HepG2 (cell line): Measurements from ENCODE around the gene CHST14. TPM values are rescaled to one million over a fixed set of nuclear protein-coding genes. Genes with fewer than 3 reads are reported as not detected.

Experiments
- ATAC-seq: fragments of 200-7000 bp; cut with Tn5 transposase; 3 replicates; pipeline ENCODE4 v1.9.1; 2020; ENCODE audit warnings: mild to moderate bottlenecking, moderate library complexity
- BruUV-seq: library from RNA; stranded (reverse); fragments of 400-500 nt; replicated peaks from 2 replicates; lab custom pipeline; 2021; lab: Mats Ljungman, UMichigan
- CTCF ChIA-PET: fragments of 300-600 bp; formaldehyde crosslinking; extraction: SDS; loops from one replicate; lab custom pipeline; 2021; ENCODE audit warnings: low total read pairs, inconsistent platforms, low intra/inter-chr PET ratio; lab: Yijun Ruan, JAX
- POLR2A ChIA-PET: fragments of 350-600 bp; sonication (Branson Sonifier 250); formaldehyde crosslinking; loops from one replicate; lab custom pipeline; 2020; ENCODE audit warnings: antibody characterized with exemption, inconsistent platforms; lab: Yijun Ruan, JAX
- DNase-seq: peaks from one replicate; pipeline ENCODE4 v3.0.0-alpha.2; 2015; ENCODE audit warnings: low spot score
- FAIRE-seq: peaks from 3 replicates; lab custom pipeline; 2011; peaks lifted over from hg19 to GRCh38; lab: Jason Lieb, UNC
- H2AFZ ChIP-seq: one replicate; pipeline ENCODE4 v1.6.1; 2011; ENCODE audit warnings: low read length, inconsistent platforms
- H3K27ac ChIP-seq: fragments of 300-600 bp; 3 replicates; pipeline ENCODE4 v1.8.0; 2011; ENCODE audit warnings: mixed run types, mild to moderate bottlenecking, mixed read lengths, low read length, inconsistent platforms; ENCODE audit not compliant: insufficient read depth; ENCODE audit errors: extremely low read length
- H3K27me3 ChIP-seq, 2 experiments: fragments of 200-600 bp in 1 of 2; 2 replicates in 1 of 2; 3 replicates in 1 of 2; pipeline versions ENCODE4 v1.6.0 to v1.8.0; 2011; ENCODE audit warnings: low read length in 2 of 2, mild to moderate bottlenecking in 2 of 2, moderate library complexity in 2 of 2, inconsistent platforms in 1 of 2; ENCODE audit not compliant: insufficient read depth in 2 of 2, control insufficient read depth in 1 of 2
- H3K36me3 ChIP-seq, 2 experiments: fragments of 200-600 bp in 1 of 2; replicated peaks in 1 of 2; 2 replicates in 1 of 2; 3 replicates in 1 of 2; pipeline versions ENCODE4 v1.5.1 to v1.8.0; 2011; ENCODE audit warnings: low read length in 2 of 2, inconsistent platforms in 1 of 2; ENCODE audit not compliant: insufficient read depth in 2 of 2, control insufficient read depth in 1 of 2
- H3K4me1 ChIP-seq: 2 replicates; pipeline ENCODE4 v1.5.1; 2012; ENCODE audit warnings: low read length, inconsistent platforms; ENCODE audit not compliant: insufficient read depth
- H3K4me2 ChIP-seq: 2 replicates; pipeline ENCODE4 v1.6.0; 2011; ENCODE audit warnings: low read depth, low read length, inconsistent platforms
- H3K4me3 ChIP-seq, 3 experiments: fragments of 200-600 bp in 1 of 3; sonication (generic), shearing (Covaris generic) in 1 of 3; replicated peaks in 1 of 3; 2 replicates each; pipeline ENCODE4 v1.5.1; 2011 to 2016; ENCODE audit warnings: low read length in 3 of 3, inconsistent platforms in 2 of 3, low read depth in 2 of 3, mild to moderate bottlenecking in 2 of 3, control low read depth in 1 of 3, mixed read lengths in 1 of 3; ENCODE audit not compliant: insufficient read depth in 1 of 3
- H3K79me2 ChIP-seq: one replicate; pipeline ENCODE4 v1.6.1; 2011; ENCODE audit warnings: low read length, inconsistent platforms; ENCODE audit not compliant: insufficient read depth
- H3K9ac ChIP-seq: 2 replicates; pipeline ENCODE4 v1.6.0; 2011; ENCODE audit warnings: mild to moderate bottlenecking, low read depth, low read length, inconsistent platforms; ENCODE audit not compliant: insufficient read depth
- H3K9me3 ChIP-seq: 2 replicates; pipeline ENCODE4 v1.5.1; 2012; ENCODE audit warnings: mild to moderate bottlenecking, low read length
- H4K20me1 ChIP-seq: 2 replicates; pipeline ENCODE4 v1.6.0; 2011; ENCODE audit warnings: inconsistent platforms, mild to moderate bottlenecking, low read length, moderate library complexity; ENCODE audit not compliant: insufficient read depth
- AGO2 ChIP-seq: fragments of 200-400 bp; formaldehyde crosslinking; optimal IDR thresholded peaks from 2 replicates; pipeline ENCODE3; 2017; ENCODE audit warnings: mild to moderate bottlenecking, low read depth, low read length, moderate library complexity
- HNRNPLL ChIP-seq: fragments of 200-400 bp; formaldehyde crosslinking; IDR thresholded peaks from 2 replicates; pipeline ENCODE4 v1.6.1; 2017; ENCODE audit warnings: mild to moderate bottlenecking, low read depth, low read length; ENCODE audit not compliant: poor library complexity, severe bottlenecking
- MTERF4 ChIP-seq: sonication (generic); formaldehyde crosslinking; IDR thresholded peaks from 2 replicates; pipeline ENCODE4 v1.8.0; 2023; ENCODE audit warnings: mild to moderate bottlenecking, missing genetic modification reagents
- PTBP1 ChIP-seq: fragments of 200-400 bp; formaldehyde crosslinking; IDR thresholded peaks from 2 replicates; pipeline ENCODE4 v1.6.1; 2018; ENCODE audit warnings: low read length, low read depth; ENCODE audit not compliant: poor library complexity, severe bottlenecking
- WGBS: methylation state at CpG from one replicate; pipeline ENCODE4 v1.1.6; 2017; ENCODE audit warnings: low lambda C conversion rate; 5-methylcytosine and 5-hydroxymethylcytosine counted together
- in situ Hi-C: cut with HindIII; loops from 2 replicates; pipeline ENCODE4 v1.10.0; 2017; ENCODE audit warnings: low pct_unique_long_range_greater_than_20kb; ENCODE audit not compliant: extremely low pct_ligation_motif_present
- intact Hi-C: fragments of 100-400 bp; cut with micrococcal nuclease; formaldehyde crosslinking; loops from one replicate; pipeline ENCODE4 v1.10.0; 2022; ENCODE audit not compliant: unreplicated experiment
- polyA plus RNA-seq, 8 experiments: library from polyadenylated mRNA; depleted of rRNA in 3 of 8; stranded (reverse) in 7 of 8; unstranded in 1 of 8; fragments of >200 nt; fragmentation: Illumina TruSeq in 4 of 8; extraction: Trizol in 4 of 8; gene quantifications; 2 replicates each; pipeline versions ENCODE4 v1.2.1 to v1.2.3, GENCODE V29; 2011 to 2016; ENCODE audit warnings: low read depth in 4 of 8, missing spikeins in 1 of 8, mixed read lengths in 1 of 8; ENCODE audit not compliant: insufficient read depth in 1 of 8
- total RNA-seq, 5 experiments: library from RNA; depleted of rRNA; stranded (reverse); fragments of >200 nt; fragmentation: Illumina TruSeq; extraction: Trizol; gene quantifications; 2 replicates each; pipeline ENCODE4 v1.2.3, GENCODE V29; 2016; ENCODE audit warnings: low read depth in 1 of 5

CHST14 gene
- total and polyA plus RNA-seq, 2 of the 13 experiments (the other 11 are each of a cell fraction or from before 2014, with no cell fraction given) = 8.9 to 12.4 TPM

- CTCF ChIA-PET = no interaction called here
- Histone ChIP-seq H3K27me3 (no peaks in the 10 kb centered on the region), H3K36me3 (peaks cover 14 to 25% of the 10 kb centered on the region in 2 experiments; a peak in 4 of 5 replicates), H2AFZ (no peak overlapping the region), H3K4me1 (peaks cover 36% of the 10 kb centered on the region), H3K9me3 (no peaks in the 10 kb centered on the region), H3K79me2 (peaks cover 26% of the 10 kb centered on the region), H3K4me3 (no peak overlapping the region), H3K4me2 (no peak overlapping the region), H3K9ac (no peak overlapping the region), H3K27ac (no peak overlapping the region), H4K20me1 (peaks cover 4% of the 10 kb centered on the region; the same call in 1 of the 2 replicates)
- WGBS = 97% methylated on average over 12 of the region's 37 CpGs
- POLR2A ChIA-PET = no interaction called here
- DNase-seq = no peak
- ATAC-seq = no peak
- intact Hi-C loops = no loop called here
- no TSS peak for BruUV-seq
- no peak for FAIRE-seq
- in situ Hi-C loops = no loop called here
- TF ChIP-seq AGO2 (peak; percentile 3), PTBP1 (no peak)
These were observed 12.1 kb upstream of the CHST14 start for GRCh38 chr15:40458495-40459371.

GRCh38 chr15:40459391-40460015 lies 11.3 kb upstream of the CHST14 start:
- H3K27ac ChIP-seq = no peak overlapping the region
- BruUV-seq = no TSS peak
- peaks cover 3% of the 10 kb centered on the region; the same call in 1 of the 2 replicates for H4K20me1 ChIP-seq
- H3K4me3 ChIP-seq = no peak overlapping the region
- ChIA-PET POLR2A (no interaction called here), CTCF (no interaction called here)
- no peaks in the 10 kb centered on the region for H3K27me3 ChIP-seq
- H3K9me3 ChIP-seq = no peaks in the 10 kb centered on the region
- intact Hi-C loops = no loop called here
- no peak for TF ChIP-seq MTERF4
- TF ChIP-seq HNRNPLL = no peak
- FAIRE-seq = no peak
- no peak overlapping the region for H2AFZ ChIP-seq
- H3K36me3 ChIP-seq = peaks cover 18 to 32% of the 10 kb centered on the region in 2 experiments; a peak in 4 of 5 replicates
- H3K79me2 ChIP-seq = peaks cover 22% of the 10 kb centered on the region
- WGBS = 96% methylated on average over 18 of the region's 19 CpGs
- H3K9ac ChIP-seq = no peak overlapping the region
- no peak overlapping the region for H3K4me2 ChIP-seq
- DNase-seq = no peak
- in situ Hi-C loops = no loop called here
- H3K4me1 ChIP-seq = peaks cover 29% of the 10 kb centered on the region
- no peak for ATAC-seq
